Hepatocyte (in vitro differentiated cells): Measurements from ENCODE around the gene CHD9. TPM values are rescaled to one million over a fixed set of nuclear protein-coding genes. Genes with fewer than 3 reads are reported as not detected.

Source experiments
- DNase-seq: peaks from one replicate; pipeline ENCODE4 v3.0.0-alpha.2; 2016; ENCODE audit warnings: low spot score
- H2AFZ ChIP-seq: fragments of 200-600 bp; sonication (generic); 2 replicates; pipeline ENCODE4 v1.6.0; 2016; ENCODE audit warnings: antibody characterized with exemption, mild to moderate bottlenecking
- H3K27ac ChIP-seq: fragments of 200-600 bp; sonication (generic); 2 replicates; pipeline ENCODE4 v1.5.1; 2016; ENCODE audit warnings: mild to moderate bottlenecking
- H3K27me3 ChIP-seq: fragments of 200-600 bp; sonication (generic); 2 replicates; pipeline ENCODE4 v1.6.1; 2016
- H3K36me3 ChIP-seq: fragments of 200-600 bp; sonication (generic); replicated peaks from 2 replicates; pipeline ENCODE4 v1.5.1; 2016; ENCODE audit warnings: low read depth; ENCODE audit not compliant: insufficient read depth
- H3K4me1 ChIP-seq: fragments of 200-600 bp; sonication (generic); 2 replicates; pipeline ENCODE4 v1.5.1; 2016; ENCODE audit warnings: mild to moderate bottlenecking, moderate library complexity; ENCODE audit not compliant: insufficient read depth
- H3K4me2 ChIP-seq: fragments of 200-600 bp; sonication (generic); 2 replicates; pipeline ENCODE4 v1.6.0; 2016
- H3K4me3 ChIP-seq: fragments of 200-600 bp; sonication (generic); 2 replicates; pipeline ENCODE4 v1.5.1; 2016; ENCODE audit warnings: mild to moderate bottlenecking
- H3K79me2 ChIP-seq: fragments of 200-600 bp; sonication (generic); 2 replicates; pipeline ENCODE4 v1.6.0; 2017; ENCODE audit warnings: mild to moderate bottlenecking
- H3K9me2 ChIP-seq: fragments of 200-600 bp; sonication (generic); replicated peaks from 2 replicates; pipeline ENCODE4 v1.6.0; 2017; ENCODE audit warnings: mild to moderate bottlenecking; ENCODE audit not compliant: insufficient read depth
- H3K9me3 ChIP-seq: fragments of 200-600 bp; sonication (generic); 2 replicates; pipeline ENCODE4 v1.5.1; 2016; ENCODE audit warnings: low read depth, mild to moderate bottlenecking
- H4K20me1 ChIP-seq: fragments of 200-600 bp; sonication (generic); 2 replicates; pipeline ENCODE4 v1.6.0; 2016; ENCODE audit warnings: mild to moderate bottlenecking; ENCODE audit not compliant: insufficient read depth, poor library complexity, severe bottlenecking
- EZH2 ChIP-seq: fragments of 200-600 bp; sonication (generic); IDR thresholded peaks from 2 replicates; pipeline ENCODE4 v1.6.1; 2016; ENCODE audit warnings: antibody characterized with exemption, mild to moderate bottlenecking, borderline replicate concordance
- EZH2phosphoT487 ChIP-seq: fragments of 200-600 bp; sonication (generic); IDR thresholded peaks from one replicate; pipeline ENCODE4 v1.6.1; 2018; ENCODE audit warnings: antibody characterized with exemption, mild to moderate bottlenecking, low read depth, moderate library complexity; ENCODE audit not compliant: unreplicated experiment, severe bottlenecking
- WGBS: methylation state at CpG from one replicate; pipeline ENCODE4 v1.1.6; 2016; ENCODE audit warnings: low lambda C conversion rate; ENCODE audit errors: missing lambda C conversion rate; 5-methylcytosine and 5-hydroxymethylcytosine counted together
- polyA plus RNA-seq: library from polyadenylated mRNA; unstranded; fragments of >200 nt; fragmentation: Nextera tagmentation; extraction: Ambion mirVana; gene quantifications from 2 replicates; pipeline ENCODE4 v1.2.1, GENCODE V29; 2016
- total RNA-seq: library from RNA; depleted of rRNA; stranded (reverse); fragments of >200 nt; gene quantifications from 2 replicates; pipeline ENCODE4 v1.2.3, GENCODE V29; 2014
- TF ChIP-seq, protein P1 (sequence below): fragments of 200-600 bp; sonication (generic); IDR thresholded peaks from 2 replicates; pipeline ENCODE4 v1.5.1; 2016; ENCODE audit warnings: antibody characterized with exemption, mild to moderate bottlenecking; ENCODE audit not compliant: poor library complexity

Gene CHD9
- total and polyA plus RNA-seq, 2 experiments from 2014 or later = 54.9 to 68.2 TPM

GRCh38 chr16:53356478-53357207 is 301.9 kb downstream of the CHD9 start:
- no peaks in the 10 kb centered on the region for H3K4me1 ChIP-seq
- H2AFZ ChIP-seq = no peak overlapping the region
- DNase-seq = no peak
- H3K27me3 ChIP-seq = no peaks in the 10 kb centered on the region
- TF ChIP-seq EZH2 (no peak), EZH2phosphoT487 (no peak)
- H3K9me2 ChIP-seq = no peaks in the 10 kb centered on the region
- no peak overlapping the region for H3K4me2 ChIP-seq
- H3K36me3 ChIP-seq = no peaks in the 10 kb centered on the region
- H3K27ac ChIP-seq = no peak overlapping the region
- 62% methylated on average over 4 of the region's 4 CpGs for WGBS
- H3K4me3 ChIP-seq = no peak overlapping the region
- no peaks in the 10 kb centered on the region for H3K79me2 ChIP-seq
- no peaks in the 10 kb centered on the region for H3K9me3 ChIP-seq
- no peaks in the 10 kb centered on the region for H4K20me1 ChIP-seq

- H4K20me1 ChIP-seq = no peaks in the 10 kb centered on the region
- WGBS = 91% methylated on average over 5 of the region's 5 CpGs
- H3K27ac ChIP-seq = no peak overlapping the region
- no peaks in the 10 kb centered on the region for H3K36me3 ChIP-seq
- TF ChIP-seq EZH2 (no peak), EZH2phosphoT487 (no peak)
- TF ChIP-seq, protein P1, sequence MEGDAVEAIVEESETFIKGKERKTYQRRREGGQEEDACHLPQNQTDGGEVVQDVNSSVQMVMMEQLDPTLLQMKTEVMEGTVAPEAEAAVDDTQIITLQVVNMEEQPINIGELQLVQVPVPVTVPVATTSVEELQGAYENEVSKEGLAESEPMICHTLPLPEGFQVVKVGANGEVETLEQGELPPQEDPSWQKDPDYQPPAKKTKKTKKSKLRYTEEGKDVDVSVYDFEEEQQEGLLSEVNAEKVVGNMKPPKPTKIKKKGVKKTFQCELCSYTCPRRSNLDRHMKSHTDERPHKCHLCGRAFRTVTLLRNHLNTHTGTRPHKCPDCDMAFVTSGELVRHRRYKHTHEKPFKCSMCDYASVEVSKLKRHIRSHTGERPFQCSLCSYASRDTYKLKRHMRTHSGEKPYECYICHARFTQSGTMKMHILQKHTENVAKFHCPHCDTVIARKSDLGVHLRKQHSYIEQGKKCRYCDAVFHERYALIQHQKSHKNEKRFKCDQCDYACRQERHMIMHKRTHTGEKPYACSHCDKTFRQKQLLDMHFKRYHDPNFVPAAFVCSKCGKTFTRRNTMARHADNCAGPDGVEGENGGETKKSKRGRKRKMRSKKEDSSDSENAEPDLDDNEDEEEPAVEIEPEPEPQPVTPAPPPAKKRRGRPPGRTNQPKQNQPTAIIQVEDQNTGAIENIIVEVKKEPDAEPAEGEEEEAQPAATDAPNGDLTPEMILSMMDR = no peak
- H3K4me2 ChIP-seq = no peak overlapping the region
- H3K27me3 ChIP-seq = no peaks in the 10 kb centered on the region
- H3K79me2 ChIP-seq = no peaks in the 10 kb centered on the region
- H3K9me3 ChIP-seq = no peaks in the 10 kb centered on the region
- H3K4me1 ChIP-seq = no peaks in the 10 kb centered on the region
- no peak for DNase-seq
- no peaks in the 10 kb centered on the region for H3K9me2 ChIP-seq
- H3K4me3 ChIP-seq = no peak overlapping the region
- H2AFZ ChIP-seq = no peak overlapping the region
Observed at GRCh38 chr16:53357208-53357586, 302.4 kb downstream of the CHD9 start.

DNA sequence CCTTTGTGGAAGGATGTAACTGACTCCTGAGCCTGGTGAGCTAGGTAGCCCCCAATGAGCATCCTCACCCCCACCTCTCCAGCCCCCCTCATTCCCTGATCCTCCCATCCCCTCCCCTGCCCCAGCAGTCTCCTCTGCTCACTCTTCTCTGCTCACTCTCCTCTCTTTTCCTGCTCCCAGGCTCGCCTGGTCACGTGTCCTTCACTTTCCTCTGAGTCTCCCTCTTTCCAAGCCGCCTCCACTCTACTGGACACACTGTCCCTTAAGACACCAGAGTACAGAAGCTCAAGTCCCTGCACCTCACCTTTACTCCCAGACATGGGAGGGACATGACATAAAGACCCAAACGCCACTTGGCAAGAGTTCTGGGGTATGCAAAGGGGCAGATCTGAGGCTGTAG is 303.2 kb downstream of the CHD9 start:
- H3K4me2 ChIP-seq = no peak overlapping the region
- no peaks in the 10 kb centered on the region for H3K79me2 ChIP-seq
- no peaks in the 10 kb centered on the region for H3K9me2 ChIP-seq
- H4K20me1 ChIP-seq = no peaks in the 10 kb centered on the region
- no peak overlapping the region for H3K4me3 ChIP-seq
- no peaks in the 10 kb centered on the region for H3K36me3 ChIP-seq
- no peak overlapping the region for H3K27ac ChIP-seq
- no peaks in the 10 kb centered on the region for H3K27me3 ChIP-seq
- no peak for DNase-seq
- 77% methylated on average over 4 of the region's 4 CpGs for WGBS
- TF ChIP-seq EZH2 (no peak), EZH2phosphoT487 (no peak)
- TF ChIP-seq, protein P1 = no peak
- no peak overlapping the region for H2AFZ ChIP-seq
- H3K4me1 ChIP-seq = no peaks in the 10 kb centered on the region
- H3K9me3 ChIP-seq = no peaks in the 10 kb centered on the region

GRCh38 chr16:53358884-53359283 is 304.1 kb downstream of the CHD9 start:
- no peaks in the 10 kb centered on the region for H4K20me1 ChIP-seq
- H3K4me3 ChIP-seq = no peak overlapping the region
- no peaks in the 10 kb centered on the region for H3K4me1 ChIP-seq
- H3K27ac ChIP-seq = no peak overlapping the region
- H2AFZ ChIP-seq = no peak overlapping the region
- no peaks in the 10 kb centered on the region for H3K9me2 ChIP-seq
- DNase-seq = no peak
- no peak overlapping the region for H3K4me2 ChIP-seq
- H3K9me3 ChIP-seq = no peaks in the 10 kb centered on the region
- WGBS = 83% methylated on average over 9 of the region's 9 CpGs
- no peaks in the 10 kb centered on the region for H3K79me2 ChIP-seq
- no peaks in the 10 kb centered on the region for H3K36me3 ChIP-seq
- H3K27me3 ChIP-seq = no peaks in the 10 kb centered on the region
- TF ChIP-seq EZH2 (no peak), EZH2phosphoT487 (no peak)
- TF ChIP-seq, protein P1 = no peak
